ENCODE data around the gene CREB5.

CREB5 gene

GRCh38 chr7:28669330-28669729 lies 257.0 kb downstream of the CREB5 start:
- Mint-ChIP-seq H3K27me3 (no peaks in the 10 kb centered on the region), H3K4me1 (no peaks in the 10 kb centered on the region), H3K27ac (no peak overlapping the region), H3K9me3 (no peaks in the 10 kb centered on the region), H3K4me3 (no peak overlapping the region)
- ATAC-seq (no peak), DNase-seq (no peak)

- no peaks in the 10 kb centered on the region for H3K9me3 Mint-ChIP-seq
- DNase-seq (no peak), ATAC-seq (no peak)
- no peaks in the 10 kb centered on the region for H3K4me1 Mint-ChIP-seq
- H3K27me3 Mint-ChIP-seq, result no peaks in the 10 kb centered on the region
- no peak overlapping the region for H3K27ac Mint-ChIP-seq
- H3K4me3 Mint-ChIP-seq, result no peak overlapping the region
These were observed 259.2 kb downstream of the CREB5 start for GRCh38 chr7:28671526-28671925.

GRCh38 chr7:28672397-28672797 lies 260.1 kb downstream of the CREB5 start:
- H3K27me3 Mint-ChIP-seq, result no peaks in the 10 kb centered on the region
- no peaks in the 10 kb centered on the region for H3K4me1 Mint-ChIP-seq
- H3K4me3 Mint-ChIP-seq, result no peak overlapping the region
- no peaks in the 10 kb centered on the region for H3K9me3 Mint-ChIP-seq
- ATAC-seq, result no peak
- H3K27ac Mint-ChIP-seq, result no peak overlapping the region
- DNase-seq, result no peak

GRCh38 chr7:28674359-28674782 lies 262.1 kb downstream of the CREB5 start:
- DNase-seq (no peak), ATAC-seq (no peak)
- Mint-ChIP-seq H3K27ac (no peak overlapping the region), H3K27me3 (no peaks in the 10 kb centered on the region), H3K9me3 (no peaks in the 10 kb centered on the region), H3K4me3 (no peak overlapping the region), H3K4me1 (no peaks in the 10 kb centered on the region)

GRCh38 chr7:28675429-28675828 lies 263.1 kb downstream of the CREB5 start:
- Mint-ChIP-seq H3K27me3 (no peaks in the 10 kb centered on the region), H3K4me1 (no peaks in the 10 kb centered on the region), H3K4me3 (no peak overlapping the region), H3K27ac (no peak overlapping the region), H3K9me3 (no peaks in the 10 kb centered on the region)
- ATAC-seq (no peak), DNase-seq (no peak)

- no peaks in the 10 kb centered on the region for H3K27me3 Mint-ChIP-seq
- ATAC-seq, result no peak
These were observed 265.4 kb downstream of the CREB5 start for GRCh38 chr7:28677668-28678067.

GRCh38 chr7:28678431-28678965 lies 266.2 kb downstream of the CREB5 start:
- ATAC-seq (no peak), DNase-seq (no peak)
- no peak overlapping the region for H3K4me3 Mint-ChIP-seq
- no peaks in the 10 kb centered on the region for H3K27me3 Mint-ChIP-seq
- H3K4me1 Mint-ChIP-seq, result no peaks in the 10 kb centered on the region
- no peak overlapping the region for H3K27ac Mint-ChIP-seq
- H3K9me3 Mint-ChIP-seq, result no peaks in the 10 kb centered on the region

More at GRCh38 chr7:28677668-28678067, 265.4 kb downstream of the CREB5 start:
- Mint-ChIP-seq H3K4me3 (no peak overlapping the region), H3K27ac (no peak overlapping the region), H3K9me3 (no peaks in the 10 kb centered on the region), H3K4me1 (no peaks in the 10 kb centered on the region)
- no peak for DNase-seq

- Mint-ChIP-seq H3K4me3 (no peak overlapping the region), H3K27ac (no peak overlapping the region), H3K9me3 (no peaks in the 10 kb centered on the region)
These were observed 269.5 kb downstream of the CREB5 start for GRCh38 chr7:28681693-28682310.

GRCh38 chr7:28682801-28683200 lies 270.5 kb downstream of the CREB5 start:
- Mint-ChIP-seq H3K27ac (no peak overlapping the region), H3K9me3 (no peaks in the 10 kb centered on the region), H3K4me1 (no peaks in the 10 kb centered on the region), H3K27me3 (no peaks in the 10 kb centered on the region), H3K4me3 (no peak overlapping the region)
- DNase-seq (no peak), ATAC-seq (no peak)

More at GRCh38 chr7:28681693-28682310, 269.5 kb downstream of the CREB5 start:
- no peak for DNase-seq
- Mint-ChIP-seq H3K4me1 (no peaks in the 10 kb centered on the region), H3K27me3 (no peaks in the 10 kb centered on the region)
- no peak for ATAC-seq

- H3K4me3 Mint-ChIP-seq, result no peak overlapping the region
- ATAC-seq (no peak), DNase-seq (no peak)
- no peaks in the 10 kb centered on the region for H3K9me3 Mint-ChIP-seq
- no peaks in the 10 kb centered on the region for H3K27me3 Mint-ChIP-seq
- no peaks in the 10 kb centered on the region for H3K4me1 Mint-ChIP-seq
- H3K27ac Mint-ChIP-seq, result no peak overlapping the region
These were observed 272.4 kb downstream of the CREB5 start for GRCh38 chr7:28684650-28685241.

- Mint-ChIP-seq H3K9me3 (no peaks in the 10 kb centered on the region), H3K4me3 (no peak overlapping the region), H3K27me3 (no peaks in the 10 kb centered on the region), H3K4me1 (no peaks in the 10 kb centered on the region), H3K27ac (no peak overlapping the region)
- DNase-seq (no peak), ATAC-seq (peak; percentile 21)
These were observed 272.9 kb downstream of the CREB5 start for GRCh38 chr7:28685242-28685643.

- DNase-seq (peak; percentile 6 to 27), ATAC-seq (peak; percentile 58)
These were observed 273.5 kb downstream of the CREB5 start for GRCh38 chr7:28685644-28686417.

GRCh38 chr7:28686418-28686800 lies 274.1 kb downstream of the CREB5 start:
- no peak overlapping the region for H3K4me3 Mint-ChIP-seq
- ATAC-seq (no peak), DNase-seq (no peak)
- no peak overlapping the region for H3K27ac Mint-ChIP-seq
- no peaks in the 10 kb centered on the region for H3K27me3 Mint-ChIP-seq
- no peaks in the 10 kb centered on the region for H3K9me3 Mint-ChIP-seq
- H3K4me1 Mint-ChIP-seq, result no peaks in the 10 kb centered on the region

More at GRCh38 chr7:28685644-28686417, 273.5 kb downstream of the CREB5 start:
- Mint-ChIP-seq H3K4me1 (no peaks in the 10 kb centered on the region), H3K4me3 (no peak overlapping the region), H3K27ac (no peak overlapping the region), H3K9me3 (no peaks in the 10 kb centered on the region), H3K27me3 (no peaks in the 10 kb centered on the region)

GRCh38 chr7:28687537-28687936 lies 275.2 kb downstream of the CREB5 start:
- Mint-ChIP-seq H3K27ac (no peak overlapping the region), H3K9me3 (no peaks in the 10 kb centered on the region), H3K4me1 (no peaks in the 10 kb centered on the region), H3K27me3 (no peaks in the 10 kb centered on the region), H3K4me3 (no peak overlapping the region)
- no peak for DNase-seq
- no peak for ATAC-seq

- no peak overlapping the region for H3K27ac Mint-ChIP-seq
- H3K9me3 Mint-ChIP-seq, result no peaks in the 10 kb centered on the region
- no peak for DNase-seq
- no peak for ATAC-seq
- no peaks in the 10 kb centered on the region for H3K27me3 Mint-ChIP-seq
- no peak overlapping the region for H3K4me3 Mint-ChIP-seq
- no peaks in the 10 kb centered on the region for H3K4me1 Mint-ChIP-seq
These were observed 275.9 kb downstream of the CREB5 start for GRCh38 chr7:28688174-28688573.

- Mint-ChIP-seq H3K4me3 (no peak overlapping the region), H3K4me1 (no peaks in the 10 kb centered on the region), H3K27me3 (no peaks in the 10 kb centered on the region), H3K9me3 (no peaks in the 10 kb centered on the region), H3K27ac (no peak overlapping the region)
- no peak for ATAC-seq
- no peak for DNase-seq
These were observed 276.3 kb downstream of the CREB5 start for GRCh38 chr7:28688651-28689050.
